Measurements from ENCODE around the gene PAX7.

Gene PAX7

DNA sequence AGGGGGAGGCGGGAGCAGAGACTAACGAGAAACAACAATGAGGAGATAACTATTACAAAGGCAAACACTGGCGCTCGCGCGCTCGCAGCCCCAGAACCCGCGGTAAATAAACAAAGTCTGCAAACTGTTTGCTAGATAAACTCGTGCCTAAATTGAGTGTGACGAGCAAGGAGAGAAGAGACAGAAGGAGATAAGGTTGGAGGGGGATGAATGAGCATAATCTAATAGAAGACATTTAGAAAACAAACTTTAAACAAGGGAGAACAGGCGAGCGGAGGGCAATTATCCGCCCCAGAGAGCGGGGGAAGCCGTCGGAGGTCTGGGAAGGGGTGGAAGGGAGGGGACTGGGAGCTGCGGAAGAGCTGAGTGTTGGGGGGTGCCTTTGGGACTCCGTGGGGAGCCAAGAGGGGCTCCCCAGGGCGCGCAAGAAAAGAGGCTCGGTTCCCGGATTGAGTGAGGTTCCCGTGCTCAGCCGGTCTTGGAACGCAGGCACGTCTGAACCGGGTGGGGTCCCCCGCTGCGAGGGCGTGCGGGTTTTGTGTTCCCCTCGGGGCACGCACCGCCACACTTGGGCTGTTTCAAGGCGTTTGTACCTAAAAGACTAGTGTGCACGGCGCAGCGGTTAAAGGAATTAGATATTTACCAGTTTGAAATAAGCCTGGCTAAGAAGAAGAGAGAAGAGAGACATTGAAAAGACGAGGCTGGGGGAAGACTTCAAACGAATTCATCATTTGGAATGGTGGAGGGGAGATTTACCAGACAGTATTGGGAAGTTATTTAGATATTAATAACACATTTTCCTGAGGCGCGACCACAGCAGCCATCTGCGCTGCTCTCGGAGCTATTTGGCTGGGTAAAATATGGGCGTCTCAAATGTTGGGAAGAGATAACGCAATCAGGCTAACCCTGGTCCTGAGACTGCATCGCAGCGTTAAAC is 10.6 kb downstream of the PAX7 start:
- DNase-seq (ENCODE audit: low spot score) = no peak

DNA sequence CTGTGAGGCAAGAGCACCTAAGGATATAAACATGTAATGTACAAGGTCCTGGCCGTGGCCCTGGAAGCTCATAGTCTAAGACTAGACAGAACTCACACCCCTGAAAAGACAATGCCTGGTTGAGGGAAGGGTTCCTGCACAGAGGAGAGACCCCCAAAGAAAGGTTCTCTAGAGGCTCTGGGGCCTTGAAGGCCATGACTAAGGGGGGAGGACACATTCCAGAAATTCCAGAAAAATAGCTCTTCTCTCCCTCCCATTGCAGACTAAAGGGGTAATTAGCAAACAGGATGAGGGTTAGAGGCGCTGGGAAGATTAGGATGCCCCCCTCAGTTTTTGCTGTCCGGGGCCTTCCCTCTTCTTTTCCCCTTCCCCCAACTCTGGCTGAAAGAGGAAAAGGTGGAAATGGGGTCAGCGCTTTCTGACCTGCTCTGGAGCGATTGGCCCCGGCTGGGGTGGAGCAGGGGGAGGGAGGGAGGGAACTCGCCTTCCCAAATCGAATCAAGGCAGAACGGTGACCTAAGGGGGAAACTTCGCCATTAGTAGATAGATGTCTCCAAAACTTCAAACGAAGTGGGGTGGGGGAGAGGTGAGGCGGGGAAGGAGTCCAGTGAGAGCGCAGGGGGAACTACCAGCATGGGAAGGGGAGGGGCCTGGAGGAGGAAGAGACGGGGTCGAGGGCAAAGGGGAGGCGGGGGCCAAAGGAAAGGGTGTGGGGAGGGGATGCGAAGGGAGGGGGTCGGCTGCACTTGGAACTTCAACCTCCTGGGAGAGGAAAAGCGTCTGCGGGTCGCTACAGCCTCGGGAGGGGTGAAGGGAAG is 11.8 kb downstream of the PAX7 start:
- no peak for DNase-seq (ENCODE audit: low spot score)

GRCh38 chr1:18643154-18644012 is 12.7 kb downstream of the PAX7 start:
- DNase-seq (ENCODE audit: low spot score) = no peak

DNA sequence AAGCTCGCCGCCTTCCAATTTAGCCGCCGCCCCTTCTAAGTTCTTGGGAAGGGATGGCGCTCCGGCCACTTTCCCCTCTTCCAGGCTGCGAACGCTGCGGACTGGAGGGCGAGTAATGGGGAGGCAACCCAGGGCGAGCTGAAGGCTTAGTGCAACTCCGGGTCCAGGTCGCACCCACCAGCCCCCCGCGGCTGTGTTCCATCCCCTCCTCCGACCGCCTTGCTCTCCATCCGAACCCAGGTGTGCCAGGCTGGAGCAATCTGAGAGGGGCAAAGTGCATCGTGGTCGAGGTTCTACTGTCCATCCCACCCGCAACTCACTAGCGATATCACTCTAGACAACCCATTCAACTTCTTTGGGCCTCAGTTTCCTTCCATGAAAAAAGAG is 13.4 kb downstream of the PAX7 start:
- DNase-seq (ENCODE audit: low spot score) = no peak

DNA sequence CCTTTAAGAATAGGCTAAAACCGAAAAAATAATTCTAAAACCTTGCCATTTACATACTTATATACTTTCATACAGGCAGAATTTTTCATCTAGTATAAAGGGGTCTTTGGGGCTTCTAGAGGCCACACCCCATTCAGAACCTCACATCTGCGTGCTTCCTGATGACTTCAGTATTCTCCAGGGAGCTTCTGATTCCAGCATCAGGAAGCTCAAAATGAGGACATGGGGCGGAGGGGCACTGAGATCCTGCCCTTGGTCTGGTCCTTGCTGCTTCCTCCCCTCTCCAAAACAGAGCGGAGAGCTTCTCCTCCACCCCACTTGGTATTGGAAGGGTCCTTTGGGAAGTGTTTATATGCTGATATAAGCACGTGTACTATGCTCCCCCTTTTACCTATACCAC is 13.8 kb downstream of the PAX7 start:
- DNase-seq (ENCODE audit: low spot score) = no peak

DNA sequence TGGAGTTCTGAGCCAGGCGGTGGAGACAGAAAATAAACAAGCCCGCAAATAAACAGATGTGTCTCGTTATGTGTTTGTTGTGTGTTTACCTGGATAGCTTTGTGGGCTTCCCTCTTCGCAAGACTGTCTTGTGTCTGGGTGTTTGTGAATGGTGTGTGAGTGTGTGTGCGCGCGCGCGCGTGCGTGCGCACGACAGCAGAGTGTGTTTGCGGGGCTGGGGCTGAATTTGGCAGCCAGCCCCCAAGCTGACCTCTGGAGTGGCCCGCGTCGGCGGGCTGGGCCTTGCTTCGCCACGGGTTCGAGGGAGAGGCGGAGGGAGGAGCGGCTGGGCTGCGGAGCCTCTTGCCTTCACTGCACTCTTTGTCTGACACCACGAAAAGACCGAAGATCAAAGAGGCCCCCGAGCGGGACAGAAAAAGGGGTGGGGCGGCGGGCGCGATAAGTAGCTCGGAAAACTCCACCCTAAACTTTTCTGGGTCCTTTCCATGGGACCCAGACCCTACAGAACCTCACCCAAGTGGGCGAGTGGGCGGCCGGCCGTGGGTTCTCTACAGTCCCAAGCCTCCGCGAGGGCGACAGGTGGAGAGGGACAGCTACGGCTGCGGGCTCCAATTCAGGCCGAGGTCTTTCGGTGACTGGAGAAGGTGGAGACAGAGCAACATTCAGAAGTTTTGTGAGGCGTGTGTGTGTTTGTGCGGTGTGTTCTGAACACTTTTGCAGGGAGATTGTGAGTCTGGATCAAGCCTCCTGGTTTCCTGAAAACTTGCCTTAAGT is 14.5 kb downstream of the PAX7 start:
- no peak for DNase-seq (ENCODE audit: low spot score)

DNA sequence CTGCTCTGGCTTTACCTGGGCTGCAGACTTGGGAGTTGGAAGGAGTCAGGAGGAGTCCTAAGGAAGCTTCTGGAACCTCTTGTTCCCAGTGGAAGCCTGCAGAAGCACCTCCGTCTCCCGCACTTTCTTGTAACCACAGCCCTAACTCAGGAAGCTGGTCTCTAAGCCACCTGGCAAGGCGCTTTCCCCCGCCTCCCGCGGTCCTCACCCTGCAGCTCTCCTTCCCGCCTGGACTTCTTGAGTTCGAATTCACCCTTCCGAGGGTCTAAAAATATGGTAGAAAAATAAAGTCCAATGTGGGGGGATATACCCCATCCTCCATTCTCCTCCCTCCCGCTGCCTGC is 15.1 kb downstream of the PAX7 start:
- no peak for DNase-seq (ENCODE audit: low spot score)

GRCh38 chr1:18646091-18646785 is 15.6 kb downstream of the PAX7 start:
- no peak for DNase-seq (ENCODE audit: low spot score)

DNA sequence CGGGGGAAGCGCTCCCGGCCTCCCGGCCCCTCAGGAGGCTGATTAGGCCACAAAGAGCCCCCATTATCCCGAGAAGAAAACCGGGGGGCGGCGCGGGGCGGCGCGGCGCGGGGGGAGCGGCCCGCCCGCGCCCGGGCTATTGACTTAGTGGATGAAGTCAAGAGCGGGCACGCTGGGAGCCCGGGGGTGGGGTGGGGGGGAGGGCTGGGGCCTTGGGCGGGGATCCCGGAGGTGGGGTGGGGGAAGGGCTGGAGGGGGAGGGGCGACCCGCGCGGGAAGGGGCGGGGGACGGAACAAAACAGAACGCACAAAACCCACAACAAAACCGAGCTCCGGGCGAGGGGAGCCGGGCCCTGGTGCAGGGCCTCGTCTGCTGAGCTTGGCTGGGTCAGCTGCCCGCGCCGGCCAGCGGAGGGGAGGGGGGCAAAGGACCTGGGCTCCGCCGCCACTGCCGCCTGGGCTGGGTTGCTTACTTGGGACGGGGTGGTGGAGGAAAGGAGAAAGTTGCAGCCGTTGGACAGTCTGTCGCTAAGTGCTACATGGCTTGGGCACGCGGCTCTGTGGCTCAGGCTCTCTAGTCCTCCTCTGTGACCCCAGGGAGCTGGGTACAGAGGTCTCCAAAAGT is 16.3 kb downstream of the PAX7 start:
- no peak for DNase-seq (ENCODE audit: low spot score)

- DNase-seq (ENCODE audit: low spot score) = no peak
Observed at GRCh38 chr1:18647681-18648214, 17.1 kb downstream of the PAX7 start.

DNA sequence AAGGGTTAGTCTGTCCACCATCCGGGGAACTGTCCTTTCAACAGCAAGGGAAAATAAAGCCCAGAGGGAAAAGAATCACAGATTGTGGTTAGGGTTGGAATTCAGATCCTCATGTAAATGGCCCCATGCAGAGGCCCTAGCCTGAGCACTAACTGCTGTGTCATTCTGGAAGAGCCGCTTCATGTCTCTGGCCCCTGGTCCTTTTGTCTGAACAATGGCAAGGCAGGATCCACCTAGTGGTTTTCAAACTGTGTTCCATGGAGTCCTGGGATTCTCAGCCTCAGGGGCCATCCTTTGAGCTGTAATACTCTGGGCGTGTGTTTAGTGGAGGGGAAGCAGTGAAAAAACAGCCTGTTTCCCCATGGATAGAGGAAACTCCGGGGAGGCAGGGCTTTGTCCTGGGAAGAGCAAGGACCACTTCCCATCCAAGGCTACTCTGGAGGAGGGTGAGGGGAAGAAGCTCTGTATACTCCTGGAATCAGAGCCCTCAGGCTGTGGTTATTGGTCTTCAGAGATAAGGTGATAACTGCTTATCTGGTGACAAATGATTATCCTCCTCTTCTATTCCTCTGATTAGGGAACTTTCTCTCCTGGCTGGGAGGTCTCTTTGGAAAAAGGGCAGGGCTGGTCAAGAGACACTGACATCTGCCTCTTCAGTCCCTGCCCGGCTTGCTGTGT is 19.2 kb downstream of the PAX7 start:
- no peak for DNase-seq (ENCODE audit: low spot score)

GRCh38 chr1:18651713-18652112 is 21.1 kb downstream of the PAX7 start:
- DNase-seq (ENCODE audit: low spot score) = no peak

DNA sequence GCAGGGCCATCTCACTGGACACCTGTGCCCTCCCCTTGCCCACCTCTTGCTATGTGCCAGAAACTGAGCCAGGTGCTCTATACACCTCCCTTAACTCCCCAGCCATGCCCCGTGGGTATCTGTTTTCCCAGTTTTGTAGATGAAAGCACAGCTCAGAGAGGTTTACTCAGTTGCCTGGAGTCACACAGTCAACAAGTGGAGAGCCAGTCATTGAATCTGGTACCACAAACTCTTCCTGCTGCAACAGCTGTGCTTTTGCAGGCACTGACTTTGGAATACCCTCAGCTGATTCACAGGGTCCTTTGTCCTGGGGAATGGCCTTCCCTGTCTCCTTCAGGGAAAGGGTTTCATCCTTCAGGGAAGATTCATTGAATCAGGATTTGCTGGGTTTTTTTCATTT is 22.1 kb downstream of the PAX7 start:
- no peak for DNase-seq (ENCODE audit: low spot score)

- no peak for DNase-seq (ENCODE audit: low spot score)
Observed at GRCh38 chr1:18653367-18653766, 22.7 kb downstream of the PAX7 start.

DNA sequence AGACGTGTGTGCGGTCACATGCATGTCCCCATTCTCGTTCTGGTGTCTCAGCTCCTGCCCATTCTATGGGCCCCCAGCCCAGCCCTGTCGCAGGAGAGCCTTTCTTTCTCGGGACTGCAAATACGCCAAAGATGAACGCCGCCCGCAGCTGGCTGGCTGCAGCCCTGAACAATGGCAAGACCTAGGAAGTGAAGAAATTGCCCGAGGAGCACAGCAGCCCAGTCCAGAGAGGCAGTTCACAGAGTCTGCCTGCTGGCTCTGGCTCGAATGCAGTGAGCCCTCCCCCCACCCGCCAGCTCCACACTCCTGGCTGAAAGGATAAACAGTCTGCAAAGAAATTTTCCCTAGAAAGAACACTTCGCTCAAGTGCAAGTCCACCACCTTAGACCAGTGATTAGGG is 23.3 kb downstream of the PAX7 start:
- DNase-seq (ENCODE audit: low spot score) = no peak

GRCh38 chr1:18654599-18654998 is 24.0 kb downstream of the PAX7 start:
- DNase-seq (ENCODE audit: low spot score) = no peak

DNA sequence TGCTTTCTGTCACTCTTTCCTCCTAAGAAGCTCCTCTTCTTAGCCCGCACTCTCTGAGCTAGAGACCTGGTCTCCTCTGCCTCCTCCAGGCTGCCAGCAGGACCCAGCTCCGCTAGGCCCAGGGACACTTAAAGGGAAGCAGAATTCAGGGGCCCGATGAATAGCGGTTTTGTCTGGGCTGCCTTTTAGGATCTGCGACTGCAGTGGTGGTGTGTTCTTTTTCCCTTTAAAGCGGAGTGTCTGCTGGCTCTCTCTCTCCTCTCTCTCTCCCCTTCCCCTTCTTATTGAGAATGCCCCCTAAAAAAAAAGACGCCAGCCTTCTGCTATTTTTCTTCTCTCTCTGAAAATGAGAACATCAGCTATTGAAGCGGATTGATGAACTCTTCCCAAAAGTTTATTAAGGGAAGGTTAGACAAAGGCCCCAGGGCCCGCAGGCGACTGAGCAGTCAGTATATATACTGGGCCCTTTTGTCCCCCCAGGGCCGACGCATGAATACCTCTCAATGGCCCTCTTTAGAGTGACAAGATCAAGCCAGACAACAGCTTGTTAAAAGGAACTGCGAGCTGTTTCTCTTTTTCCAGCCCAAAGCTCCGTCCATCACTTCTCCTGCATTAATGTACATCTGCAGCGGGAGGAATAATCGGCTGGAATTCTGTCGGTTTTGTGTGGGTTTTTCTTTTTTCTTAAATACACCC is 27.0 kb downstream of the PAX7 start:
- DNase-seq (ENCODE audit: low spot score) = no peak

GRCh38 chr1:18658831-18659230 is 28.2 kb downstream of the PAX7 start:
- DNase-seq (ENCODE audit: low spot score) = no peak
